GM19099 (cell line): Measurements from ENCODE around the gene C1orf53.

Source experiments
- POLR2A ChIP-seq: IDR thresholded peaks from 3 replicates; pipeline ENCODE4 v1.6.1; 2011; ENCODE audit warnings: low read depth; ENCODE audit not compliant: insufficient read length; ENCODE audit errors: extremely low read depth

Gene C1orf53

DNA sequence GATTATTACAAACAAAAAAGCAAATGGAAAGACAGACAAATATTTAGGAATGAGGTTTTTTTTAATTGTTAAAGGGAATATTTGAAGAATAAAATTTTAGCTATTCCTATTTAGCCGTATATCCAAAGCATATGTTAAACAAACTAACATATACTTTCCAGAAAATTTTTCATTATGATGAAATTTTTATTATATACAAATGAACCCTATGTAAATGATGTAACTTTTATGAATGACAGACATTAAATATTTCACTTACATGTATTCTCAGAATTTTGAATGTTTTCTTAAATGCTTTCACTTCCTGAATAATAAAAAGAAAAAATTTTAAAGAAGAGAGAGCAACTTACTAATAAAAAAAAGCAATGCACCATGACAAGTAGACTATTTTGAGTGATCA, 30.6 kb downstream of the C1orf53 start:
- TF ChIP-seq POLR2A, result no peak

- no peak for TF ChIP-seq POLR2A
Observed at GRCh38 chr1:197933647-197934046, 31.2 kb downstream of the C1orf53 start.

GRCh38 chr1:197937381-197937780, 35.0 kb downstream of the C1orf53 start:
- TF ChIP-seq POLR2A, result no peak

DNA sequence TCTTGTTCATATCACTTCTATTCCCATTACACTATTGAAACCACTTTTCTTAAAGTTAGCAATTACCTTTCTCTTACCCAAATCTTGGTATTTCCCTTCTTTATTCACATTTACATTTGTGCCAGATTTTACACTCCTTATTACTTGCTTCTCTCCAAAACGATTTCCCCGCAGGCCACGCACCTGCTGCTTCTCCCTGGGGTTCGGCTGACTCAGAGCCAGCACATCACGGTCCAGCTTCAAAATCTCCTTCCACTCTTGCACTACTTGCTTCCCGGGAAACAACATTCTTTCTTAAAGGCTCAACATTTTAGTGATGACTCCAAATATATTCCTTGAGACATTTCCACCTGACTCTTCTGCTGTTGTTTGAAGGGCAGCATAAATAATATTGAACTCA, 35.5 kb downstream of the C1orf53 start:
- TF ChIP-seq POLR2A, result no peak

DNA sequence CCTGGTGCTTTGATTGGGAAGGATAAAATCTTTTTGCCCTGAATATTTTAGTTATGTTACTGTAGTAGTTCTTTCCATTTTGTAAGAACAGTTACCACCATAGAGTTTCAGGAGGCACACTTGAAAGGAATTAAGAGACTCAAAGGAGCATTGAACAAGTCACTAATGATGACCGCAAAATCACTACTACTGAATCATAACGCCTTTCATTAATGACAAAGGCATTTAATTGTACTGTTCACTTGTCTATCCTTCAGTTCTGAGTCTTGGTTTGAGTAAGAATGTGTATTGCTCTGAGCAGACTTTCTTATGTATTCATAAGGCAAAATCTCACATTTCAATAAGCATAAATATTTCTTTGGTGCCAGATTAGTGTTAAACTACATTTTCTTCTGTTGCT, 39.6 kb downstream of the C1orf53 start:
- no peak for TF ChIP-seq POLR2A

DNA sequence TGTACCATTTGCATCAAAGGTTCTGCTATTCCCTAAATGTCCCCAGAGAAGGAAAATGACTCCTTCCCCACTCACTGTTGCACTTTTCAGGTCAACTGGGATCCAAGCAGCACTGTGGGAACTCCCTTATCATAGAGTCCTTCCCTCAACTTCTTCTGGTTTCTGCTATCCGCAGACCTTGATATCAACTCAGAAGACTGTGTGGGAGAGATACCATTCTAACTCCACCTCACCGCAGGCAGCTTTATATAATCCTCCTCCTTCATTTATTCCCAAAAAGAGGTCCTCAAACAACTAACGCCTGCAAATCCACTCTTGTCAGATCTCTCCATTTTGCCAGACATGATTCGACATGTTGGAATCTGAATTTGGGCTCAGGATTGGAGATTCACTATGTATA, 42.1 kb downstream of the C1orf53 start:
- TF ChIP-seq POLR2A, result no peak

GRCh38 chr1:197948926-197949899, 46.8 kb downstream of the C1orf53 start:
- no peak for TF ChIP-seq POLR2A

- TF ChIP-seq POLR2A, result no peak
Observed at GRCh38 chr1:197951089-197951488, 48.7 kb downstream of the C1orf53 start.

- TF ChIP-seq POLR2A, result no peak
Observed at GRCh38 chr1:197951617-197952175, 49.3 kb downstream of the C1orf53 start.

- TF ChIP-seq POLR2A, result no peak
Observed at GRCh38 chr1:197954718-197955418, 52.4 kb downstream of the C1orf53 start.

- TF ChIP-seq POLR2A, result no peak
Observed at GRCh38 chr1:197955486-197956394, 53.3 kb downstream of the C1orf53 start.
